Smooth muscle cell of the brain vasculature (primary cell): ENCODE data around the gene CRAMP1.

Experiments
- DNase-seq: peaks from one replicate; pipeline ENCODE4 v3.0.0-alpha.2; 2012; ENCODE audit warnings: low read depth, low spot score

The CRAMP1 gene

DNA sequence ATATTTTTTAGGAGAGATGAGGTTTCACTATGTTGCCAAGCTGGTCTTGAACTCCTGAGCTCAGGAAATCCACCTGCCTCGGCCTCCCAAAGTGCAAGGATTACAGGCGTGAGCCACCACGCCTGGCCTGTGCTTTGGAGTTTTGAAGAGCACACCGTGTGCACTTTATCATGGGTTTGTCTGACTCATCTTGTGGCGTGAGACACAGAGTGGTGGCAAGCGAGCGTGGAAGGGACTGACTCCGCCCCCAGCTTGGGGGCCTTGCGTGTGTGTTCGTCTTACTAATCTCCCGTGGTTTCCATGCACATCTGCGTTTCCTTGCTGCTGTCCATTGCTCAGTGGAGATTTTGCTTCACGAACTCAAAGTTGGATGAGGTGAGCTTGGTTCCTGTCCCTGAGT is 22.9 kb downstream of the CRAMP1 start:
- no peak for DNase-seq

DNA sequence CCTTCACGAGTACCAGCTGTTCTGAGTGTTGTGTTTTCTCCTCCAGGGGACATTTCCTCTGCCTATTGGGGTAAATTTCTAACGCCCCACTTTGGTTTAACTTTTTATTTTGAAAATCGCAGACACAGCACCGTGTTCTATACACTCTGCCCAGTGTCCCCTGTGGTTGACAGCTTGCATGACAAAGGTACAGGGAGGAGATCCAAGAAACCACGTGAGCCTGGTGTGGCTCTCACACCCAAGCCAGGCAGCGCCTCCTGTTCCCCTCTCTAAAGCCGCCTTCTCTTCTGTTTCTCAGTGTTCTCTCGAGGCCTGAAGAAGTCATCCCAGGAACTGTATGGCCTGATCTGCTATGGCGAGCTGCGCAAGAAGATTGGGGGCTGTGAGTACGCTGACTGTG is 25.4 kb downstream of the CRAMP1 start:
- no peak for DNase-seq

DNA sequence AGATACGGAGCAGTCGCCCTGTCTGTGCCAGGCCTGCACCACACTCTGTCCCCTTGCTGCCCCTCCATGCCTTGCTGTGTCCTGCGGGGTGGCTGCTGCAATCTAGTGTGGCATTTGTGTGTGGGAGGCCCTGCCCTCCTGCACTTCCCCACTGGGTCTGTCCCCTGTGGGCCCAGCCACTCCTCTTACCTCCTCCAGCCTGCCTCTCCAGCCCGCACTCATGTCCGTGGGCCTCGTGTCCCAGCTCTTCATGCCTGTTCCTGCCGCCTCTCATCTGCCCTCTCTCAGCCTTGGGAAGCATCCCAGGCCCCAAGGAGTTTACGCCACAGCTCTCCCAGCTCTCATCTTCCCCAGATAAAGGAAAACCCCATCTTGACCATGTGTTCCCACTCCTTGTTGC is 26.6 kb downstream of the CRAMP1 start:
- DNase-seq: no peak

DNA sequence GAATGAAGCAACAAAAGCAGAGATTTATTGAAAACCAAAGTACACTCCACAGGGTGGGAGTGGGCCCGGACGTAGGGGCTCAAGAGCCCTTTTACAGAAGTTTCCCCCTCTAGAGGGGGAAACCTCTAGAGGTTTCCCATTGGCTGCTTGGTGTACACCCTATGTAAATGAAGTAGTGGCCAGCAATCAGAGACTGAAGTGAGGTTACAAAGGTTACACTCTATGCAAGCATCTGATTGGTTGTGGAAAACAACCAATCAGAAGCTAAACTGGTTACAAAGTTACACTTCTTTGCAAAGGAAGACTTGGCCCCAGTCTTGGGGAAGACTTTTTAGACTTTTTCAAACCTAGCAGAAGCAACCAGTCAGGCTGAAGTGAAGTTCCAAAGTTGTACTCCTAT is 27.1 kb downstream of the CRAMP1 start:
- DNase-seq: no peak

DNA sequence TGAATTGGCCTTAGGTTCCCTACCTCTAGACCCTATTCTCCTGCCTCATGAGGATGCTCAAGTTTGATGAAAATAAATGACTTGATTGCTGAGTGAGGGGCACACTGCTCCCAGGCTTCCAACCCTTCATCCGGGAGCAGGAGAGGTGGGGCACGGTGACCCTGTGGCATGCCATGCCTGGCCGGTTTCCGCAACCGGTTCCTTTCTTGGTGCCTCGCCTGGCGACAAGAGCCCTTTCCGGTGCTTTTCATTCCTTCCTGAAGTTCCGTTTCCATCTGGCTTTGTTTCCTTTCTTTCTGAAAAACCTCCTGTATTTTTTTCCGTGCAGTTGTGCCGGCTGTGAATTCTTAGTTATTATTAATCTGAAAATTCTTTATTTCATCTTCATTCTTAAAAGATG is 27.7 kb downstream of the CRAMP1 start:
- no peak for DNase-seq

DNA sequence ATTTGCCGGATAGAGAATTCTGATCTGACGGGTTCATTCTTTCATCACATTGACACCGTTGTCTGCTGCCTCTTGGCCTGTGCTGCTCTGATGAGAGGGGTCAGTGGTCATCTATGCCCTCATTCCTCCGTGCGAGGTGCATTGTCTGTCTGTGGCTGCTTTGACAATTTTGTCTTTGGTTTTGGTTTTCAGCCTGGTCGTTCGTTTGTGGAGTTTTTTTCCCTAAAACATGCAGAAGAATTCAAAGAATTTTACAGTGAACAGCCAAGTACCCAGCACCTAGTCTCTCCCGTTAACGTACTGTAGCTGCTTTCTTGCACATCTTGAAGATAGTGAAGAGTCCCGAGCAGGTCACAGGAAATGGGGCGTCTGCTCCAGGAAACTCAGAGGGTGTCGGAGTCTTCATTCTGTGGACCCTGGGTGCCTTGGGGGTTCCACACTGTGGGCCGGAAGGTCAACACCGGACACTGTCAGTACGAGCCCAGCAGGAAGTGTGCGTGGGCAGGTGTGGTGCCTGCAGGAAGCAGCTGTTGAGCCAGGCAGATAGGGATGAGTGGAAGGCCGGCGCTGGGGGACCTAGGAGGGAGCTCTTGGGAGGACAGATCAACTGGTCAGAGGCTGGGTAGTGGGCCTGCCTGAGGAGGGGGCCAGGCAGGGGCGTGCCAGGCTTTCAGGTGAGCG is 28.2 kb downstream of the CRAMP1 start:
- no peak for DNase-seq

DNA sequence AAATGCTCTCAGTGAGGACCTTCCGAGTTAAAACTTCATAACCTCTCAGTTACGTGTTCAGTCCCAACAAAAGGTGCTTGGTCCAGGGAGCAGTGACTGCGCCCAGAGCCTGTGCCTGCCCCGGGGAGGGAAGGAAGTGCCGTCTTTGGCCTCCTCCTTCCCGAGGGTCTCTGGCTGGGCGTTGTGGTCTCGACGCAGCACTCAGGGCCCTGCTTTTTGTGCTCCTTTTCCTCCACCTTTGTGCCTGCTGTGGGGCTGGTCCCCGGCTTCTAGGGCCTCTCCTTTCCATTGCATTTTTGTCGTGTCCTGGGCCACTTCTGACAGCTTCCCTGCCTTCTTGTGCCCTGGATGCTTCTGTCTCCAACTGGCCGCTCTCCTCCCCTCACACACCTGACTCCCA is 29.1 kb downstream of the CRAMP1 start:
- no peak for DNase-seq

DNA sequence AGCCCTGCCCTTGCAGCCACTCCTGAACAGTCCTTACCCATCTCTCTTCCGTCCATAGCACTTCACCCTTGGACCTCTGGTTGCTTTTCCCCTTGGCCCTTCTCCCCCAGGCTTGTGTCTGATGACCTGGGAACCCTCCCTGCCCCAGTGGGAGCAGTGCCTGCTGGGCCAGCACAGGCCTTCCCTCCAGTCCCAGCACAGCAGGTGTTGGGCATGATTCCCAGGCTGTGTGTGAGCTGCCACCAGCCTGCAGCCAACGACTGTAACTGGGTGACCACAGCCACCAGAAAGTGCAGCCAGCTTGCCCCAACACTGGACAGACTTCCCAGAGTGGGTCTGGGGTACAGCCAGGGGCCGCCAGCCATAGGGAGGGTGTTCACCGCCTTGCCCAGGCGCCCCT is 30.0 kb downstream of the CRAMP1 start:
- DNase-seq: no peak

DNA sequence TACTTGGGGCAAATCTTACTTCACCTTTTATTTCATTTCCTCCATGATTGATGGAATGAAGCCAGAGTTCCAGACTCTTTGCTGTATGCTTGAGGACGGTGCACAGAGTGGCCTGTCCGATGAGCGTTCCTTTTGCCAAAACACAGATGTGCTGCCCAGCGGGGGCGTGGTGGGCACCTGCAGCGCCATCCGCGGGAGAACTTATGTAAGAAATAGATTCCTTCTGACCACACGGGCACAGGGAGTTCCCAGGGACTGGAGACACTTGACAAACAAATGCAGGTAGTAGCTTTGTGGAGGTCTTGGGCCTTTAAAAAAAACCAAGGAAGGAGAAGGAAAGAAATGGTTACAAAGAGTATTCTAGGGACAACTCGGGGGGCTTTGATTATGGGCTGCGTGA is 30.6 kb downstream of the CRAMP1 start:
- DNase-seq: no peak

DNA sequence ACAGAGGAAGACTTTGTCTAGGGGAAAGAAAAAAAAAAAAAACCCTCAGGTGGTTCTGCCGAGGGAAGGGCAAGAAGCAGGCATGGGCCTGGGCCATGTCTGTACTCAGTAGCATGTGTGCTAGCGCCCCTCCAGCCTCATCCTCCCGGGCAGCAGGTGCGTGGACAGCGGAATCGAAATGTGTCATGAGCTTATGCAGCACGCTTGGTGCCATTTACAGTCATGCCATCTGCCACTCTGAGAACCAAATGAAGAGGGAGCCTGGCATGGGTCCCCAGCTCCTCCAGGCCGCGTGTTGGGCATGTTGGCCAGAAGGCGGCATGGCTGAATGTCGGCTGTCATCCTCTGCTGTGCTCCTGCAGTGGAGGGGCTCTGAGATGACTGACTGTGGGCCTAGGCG is 31.4 kb downstream of the CRAMP1 start:
- no peak for DNase-seq

DNA sequence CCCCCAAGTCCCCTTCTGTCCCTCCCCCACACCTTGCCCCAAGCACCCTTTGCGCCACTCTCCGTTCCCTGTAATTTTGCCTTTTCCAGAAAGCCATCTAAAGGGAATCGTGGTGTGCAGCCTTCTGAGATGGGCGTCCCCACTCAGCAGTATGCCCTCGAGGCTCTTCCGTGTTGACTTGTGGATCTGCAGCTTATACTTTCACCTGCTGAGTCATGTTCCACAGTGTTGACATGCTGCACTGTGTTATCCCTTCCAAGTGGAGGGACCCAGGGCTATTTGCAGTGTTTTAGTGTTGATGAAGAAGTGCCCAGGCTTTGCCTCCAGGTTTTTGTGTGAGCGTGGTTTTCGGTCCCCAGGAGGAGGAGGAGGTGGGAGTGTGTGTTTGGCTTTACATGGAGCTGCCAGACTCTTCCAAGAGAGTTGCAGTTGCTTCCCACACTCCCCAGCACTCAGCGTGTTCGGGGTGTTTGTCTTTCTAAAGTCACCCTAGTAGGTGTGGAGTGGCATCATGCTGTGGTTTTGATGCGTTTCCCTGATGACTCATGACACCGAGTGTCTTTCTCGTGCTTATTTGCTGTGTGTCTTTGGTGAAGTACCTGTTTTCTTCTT is 33.9 kb downstream of the CRAMP1 start:
- no peak for DNase-seq

DNA sequence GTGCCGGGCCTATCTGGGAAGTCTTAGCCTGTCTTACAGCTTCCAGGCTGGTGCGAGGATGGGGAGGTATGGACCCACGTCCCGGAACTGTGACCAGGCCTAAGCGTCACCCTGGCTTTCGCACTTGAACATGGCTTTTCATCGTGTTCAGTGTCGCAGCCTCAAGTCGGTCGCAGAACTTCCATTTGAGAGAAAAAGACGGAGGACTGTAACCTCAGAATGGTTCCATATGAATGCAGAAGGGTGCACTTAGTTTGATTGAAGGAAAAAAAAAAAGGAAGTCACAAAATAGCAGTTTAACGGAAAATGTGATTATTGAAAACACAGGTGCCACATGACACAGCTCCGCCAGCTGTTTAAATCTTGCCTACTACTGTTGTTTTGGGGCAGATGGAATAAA is 35.7 kb downstream of the CRAMP1 start:
- no peak for DNase-seq

DNA sequence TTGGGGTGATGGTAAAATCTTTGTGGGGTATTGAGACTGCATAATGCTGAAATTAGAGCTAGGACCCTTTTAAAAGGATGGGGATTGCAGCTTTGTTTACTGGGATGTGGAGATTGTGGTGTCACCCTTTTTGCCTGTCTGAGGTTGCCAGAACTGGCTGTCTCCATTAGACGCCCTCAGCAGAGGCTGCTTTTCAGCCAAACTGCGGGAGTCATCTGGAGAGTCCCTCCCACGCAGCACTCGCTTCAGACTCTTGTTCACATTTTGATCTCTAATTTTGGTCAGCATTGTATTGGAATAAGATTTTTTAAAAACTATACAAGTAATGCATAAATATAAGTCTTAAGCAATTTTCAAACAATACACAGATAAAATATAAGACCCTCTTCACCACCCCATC is 38.0 kb downstream of the CRAMP1 start:
- DNase-seq: no peak

DNA sequence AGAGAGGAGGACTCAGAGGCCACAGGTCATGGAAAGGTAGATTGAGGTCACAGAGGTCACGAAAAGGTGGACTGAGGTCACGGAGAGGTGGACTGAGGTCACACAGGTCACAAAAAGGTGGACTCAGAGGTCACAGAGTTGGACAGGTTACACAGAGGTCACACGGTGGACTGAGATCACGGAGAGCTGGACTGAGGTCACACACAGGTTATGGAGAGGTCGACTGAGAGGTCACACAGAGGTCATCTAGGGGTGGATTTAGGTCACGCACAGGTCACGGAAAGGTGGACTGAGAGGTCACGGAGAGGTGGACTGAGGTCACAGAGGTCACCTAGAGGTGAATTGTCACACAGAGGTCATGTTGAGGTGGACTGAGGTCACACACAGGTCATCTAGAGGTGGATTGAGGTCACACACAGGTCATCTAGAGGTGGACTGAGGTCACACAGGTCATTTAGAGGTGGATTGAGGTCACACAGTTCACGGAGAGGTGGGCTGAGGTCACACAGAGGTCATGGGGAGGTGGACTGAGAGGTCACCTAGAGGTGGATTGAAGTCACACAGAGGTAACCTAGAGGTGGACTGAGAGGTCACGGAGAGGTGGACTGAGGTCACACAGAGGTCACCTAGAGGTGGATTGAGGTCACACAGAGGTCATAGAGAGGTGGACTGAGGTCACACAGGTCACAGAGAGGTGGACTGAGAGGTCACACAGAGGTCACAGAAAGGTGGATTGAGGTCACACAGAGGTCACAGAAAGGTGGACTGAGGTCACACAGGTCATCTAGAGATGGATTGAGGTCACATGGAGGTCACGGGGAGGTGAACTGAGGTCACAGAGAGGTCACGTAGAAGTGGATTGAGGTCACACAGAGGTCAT is 39.2 kb downstream of the CRAMP1 start:
- DNase-seq: no peak

DNA sequence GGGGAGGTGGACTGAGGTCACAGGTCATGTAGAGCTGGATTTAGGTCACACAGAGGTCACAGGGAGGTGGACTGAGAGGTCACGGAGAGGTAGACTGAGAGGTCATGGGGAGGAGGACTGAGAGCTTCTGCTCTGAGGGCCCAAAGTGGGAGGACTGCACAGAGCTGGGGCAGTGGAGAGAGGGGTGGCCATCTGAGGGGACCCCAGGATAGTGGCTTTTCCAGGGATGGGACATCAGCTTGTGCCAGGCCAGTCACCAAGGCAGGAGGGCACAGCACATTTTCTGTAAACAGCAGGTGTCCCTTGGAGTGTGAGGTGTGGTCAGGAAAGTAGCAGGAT is 39.8 kb downstream of the CRAMP1 start:
- no peak for DNase-seq

DNA sequence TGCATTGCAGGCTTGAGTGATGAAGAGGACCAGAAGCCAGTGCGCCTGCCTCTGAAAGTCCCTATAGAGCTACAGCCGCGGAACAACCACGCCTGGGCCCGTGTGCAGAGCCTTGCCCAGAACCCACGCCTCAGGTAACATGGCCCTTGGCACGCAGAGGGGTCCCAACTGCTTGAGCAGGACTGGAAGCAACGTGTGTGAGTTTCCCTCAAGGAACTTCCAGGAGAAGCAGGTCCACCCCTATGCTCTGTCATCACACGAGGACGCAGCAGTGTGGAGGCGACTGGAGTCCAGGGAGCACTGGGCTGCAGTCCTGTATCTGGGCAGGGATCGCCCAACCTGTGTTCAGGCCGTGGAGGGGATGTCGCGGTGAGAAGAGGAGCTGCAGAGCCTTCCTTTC is 40.9 kb downstream of the CRAMP1 start:
- DNase-seq: no peak

DNA sequence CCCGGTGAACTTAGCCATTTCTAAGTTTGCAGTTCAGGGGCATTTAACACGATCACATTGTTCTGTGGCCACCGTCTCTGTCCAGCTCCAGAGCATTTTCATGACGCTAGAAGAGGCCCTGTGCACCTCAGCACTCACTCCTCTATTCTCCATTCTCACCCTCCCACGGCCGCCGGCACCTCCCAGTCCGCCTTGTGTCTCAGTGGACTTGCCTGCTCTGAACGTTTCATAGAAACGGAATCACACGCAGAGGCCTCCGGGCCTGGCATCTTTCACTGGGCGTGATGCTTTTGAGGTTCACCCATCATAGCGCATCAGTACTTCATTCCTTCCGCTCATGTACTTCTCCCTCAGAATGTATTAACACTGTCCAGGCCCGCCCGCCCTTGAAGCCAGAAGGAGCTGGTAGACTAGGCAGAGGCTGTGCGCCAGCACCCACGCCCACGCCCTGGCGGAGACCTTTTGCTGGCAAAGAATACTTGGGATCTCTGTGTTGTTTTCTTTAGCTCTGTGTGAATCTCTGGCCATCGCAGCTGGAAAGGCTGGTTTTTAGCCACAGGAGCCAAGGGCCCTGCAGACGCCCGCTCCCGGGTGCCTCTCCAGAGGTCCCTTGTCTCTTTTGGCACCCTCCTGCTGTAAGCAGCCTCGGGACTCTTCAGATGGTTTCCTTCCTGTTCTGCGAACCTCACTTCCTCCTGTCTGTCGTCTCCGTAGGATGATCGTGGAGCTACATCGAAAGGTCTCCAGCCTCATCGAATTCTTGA is 42.5 kb downstream of the CRAMP1 start:
- DNase-seq: no peak

DNA sequence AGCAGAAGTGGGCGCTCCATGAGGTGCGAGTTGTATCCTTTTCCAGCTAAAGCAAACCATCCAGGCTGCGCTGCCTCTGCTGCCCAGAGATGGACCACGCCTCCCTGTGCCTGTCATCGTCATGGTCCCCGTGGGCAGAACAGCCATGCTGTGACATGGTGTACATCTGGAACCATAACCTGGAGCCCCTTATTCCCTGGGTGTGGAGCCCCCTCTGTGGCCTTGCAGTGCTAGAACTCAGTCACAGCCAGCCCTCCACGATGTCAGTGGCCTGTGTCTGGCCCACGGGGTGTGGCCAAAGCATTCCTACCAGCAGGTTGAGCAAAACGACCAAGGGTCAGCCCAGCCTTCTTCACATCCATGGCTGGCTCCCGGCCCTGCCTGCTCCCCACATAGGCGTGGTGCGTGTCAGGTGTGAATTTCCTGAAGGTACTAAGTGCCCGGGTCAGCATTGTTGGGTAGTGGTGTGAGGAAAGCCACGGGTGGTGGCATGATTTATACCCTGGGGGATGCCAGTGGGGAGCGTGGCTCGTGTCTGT is 43.2 kb downstream of the CRAMP1 start:
- no peak for DNase-seq

DNA sequence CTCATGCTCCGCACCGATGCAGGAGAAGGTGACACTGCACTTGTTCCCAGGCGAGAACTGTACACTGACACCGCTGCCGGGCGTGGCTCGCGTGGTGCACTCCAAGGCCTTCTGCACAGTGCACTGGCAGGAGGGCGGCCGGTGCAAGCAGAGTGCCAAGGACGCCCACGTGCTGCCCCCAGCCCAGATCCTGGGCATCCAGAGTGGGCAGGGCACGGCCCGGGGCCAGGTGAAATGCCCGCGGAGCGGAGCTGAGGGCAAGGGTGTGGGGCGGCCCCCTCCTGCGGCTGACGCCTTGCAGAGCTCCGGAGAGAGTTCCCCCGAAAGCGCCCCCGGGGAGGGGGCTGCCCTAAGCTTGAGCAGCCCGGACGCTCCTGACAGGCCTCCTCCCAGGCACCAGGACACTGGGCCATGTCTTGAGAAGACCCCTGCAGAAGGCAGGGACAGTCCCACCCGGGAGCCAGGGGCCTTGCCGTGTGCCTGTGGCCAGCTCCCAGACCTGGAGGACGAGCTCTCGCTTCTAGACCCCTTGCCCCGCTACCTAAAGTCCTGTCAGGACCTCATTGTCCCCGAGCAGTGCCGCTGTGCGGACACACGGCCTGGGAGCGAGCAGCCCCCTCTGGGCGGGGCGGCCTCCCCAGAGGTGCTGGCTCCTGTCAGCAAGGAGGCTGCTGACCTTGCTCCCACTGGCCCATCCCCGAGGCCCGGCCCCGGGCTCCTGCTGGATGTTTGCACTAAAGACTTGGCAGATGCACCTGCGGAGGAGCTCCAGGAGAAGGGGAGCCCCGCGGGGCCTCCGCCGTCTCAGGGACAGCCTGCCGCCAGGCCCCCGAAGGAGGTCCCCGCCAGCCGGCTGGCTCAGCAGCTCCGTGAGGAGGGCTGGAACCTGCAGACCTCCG is 44.0 kb downstream of the CRAMP1 start:
- no peak for DNase-seq

DNA sequence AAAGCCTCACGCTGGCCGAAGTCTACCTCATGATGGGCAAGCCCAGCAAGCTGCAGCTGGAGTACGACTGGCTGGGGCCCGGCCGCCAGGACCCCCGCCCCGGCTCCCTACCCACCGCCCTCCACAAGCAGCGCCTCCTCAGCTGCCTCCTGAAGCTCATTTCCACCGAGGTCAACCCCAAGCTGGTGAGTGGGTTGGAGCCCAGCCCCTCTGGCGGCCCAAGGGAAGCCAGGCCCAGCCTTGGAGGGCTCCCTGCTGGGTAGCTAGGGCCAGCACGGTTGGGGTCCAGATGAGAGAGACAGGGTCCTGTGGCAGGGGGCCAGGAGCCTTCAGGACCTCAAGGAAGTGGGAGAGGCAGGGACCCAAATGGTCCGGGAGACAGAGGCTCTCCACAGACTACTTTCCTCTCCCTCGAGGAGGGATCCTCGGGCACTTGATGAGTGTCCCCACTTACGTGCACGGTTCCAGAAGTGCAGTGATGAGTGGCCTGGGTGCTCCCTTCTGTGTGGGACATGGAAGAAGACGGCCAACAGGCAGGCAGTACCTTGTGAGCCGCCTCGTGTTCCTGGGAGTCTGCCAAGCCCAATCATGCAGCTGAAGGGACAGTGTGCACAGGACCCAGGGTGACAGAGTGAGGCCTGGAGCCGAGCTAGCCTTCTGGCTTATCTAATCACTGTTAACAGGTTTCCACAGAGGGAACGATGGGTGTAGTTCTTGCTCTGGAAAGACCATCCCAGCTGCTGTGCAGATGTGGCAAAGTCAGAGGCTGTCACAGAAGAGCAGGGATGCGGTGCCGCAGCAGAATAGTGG is 44.9 kb downstream of the CRAMP1 start:
- DNase-seq: no peak
